OCI-LY3 (cell line): ENCODE results near the gene HOXC9.

ENCODE experiments used
- EZH2phosphoT487 ChIP-seq: fragments of 200-600 bp; shearing (Covaris generic); IDR thresholded peaks from 2 replicates; pipeline ENCODE4 v1.6.1; 2018; ENCODE audit warnings: antibody characterized with exemption, mixed run types, low read depth
- TF ChIP-seq, protein P1 (sequence below): fragments of 200-600, 300-600 bp; sonication (generic); IDR thresholded peaks from 2 replicates; pipeline ENCODE4 v1.5.1; 2014; ENCODE audit warnings: antibody characterized with exemption, low read length, low read depth

DNA sequence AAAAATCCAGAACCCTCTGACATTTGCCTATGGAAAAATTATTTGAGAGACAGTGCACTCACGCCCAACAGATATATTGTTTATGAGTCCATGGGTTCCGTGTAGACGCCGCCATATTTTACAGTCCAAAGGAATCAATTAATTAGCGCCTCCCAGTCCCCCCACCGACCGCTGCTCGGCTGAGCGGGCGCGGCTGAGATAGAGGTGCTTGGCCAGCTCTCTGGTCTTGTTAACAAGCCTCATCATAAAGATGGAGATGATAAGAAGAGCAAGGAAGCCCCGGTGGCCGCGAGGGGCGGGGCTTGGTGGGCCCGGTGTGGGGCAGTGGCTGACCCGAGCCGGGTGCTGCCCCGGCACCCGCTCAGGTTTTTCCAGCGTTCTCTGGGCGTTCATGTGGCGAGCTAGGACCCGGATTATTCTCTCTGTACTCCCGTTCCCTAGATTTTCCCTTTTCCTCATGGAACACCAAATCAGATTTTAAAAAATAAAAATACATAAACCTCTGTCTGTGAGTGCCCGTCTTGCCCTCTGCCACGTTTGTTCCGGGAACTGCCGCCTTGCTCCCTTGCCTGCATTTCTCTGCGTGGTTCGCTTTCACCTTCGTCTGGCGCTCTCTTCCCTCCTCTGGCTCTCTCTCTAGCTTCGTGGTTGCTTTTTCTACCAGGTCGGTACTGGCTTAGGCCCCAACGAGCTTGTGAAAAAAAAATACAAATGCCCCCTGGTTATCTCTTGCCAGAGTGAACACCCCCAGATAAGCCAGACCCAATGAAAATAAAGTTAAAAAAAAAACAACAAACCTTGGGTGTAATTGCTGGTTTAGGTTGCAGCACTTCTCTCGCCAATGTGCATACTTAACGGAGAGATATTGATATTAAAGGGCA is 36.3 kb upstream of the HOXC9 start:
- TF ChIP-seq, protein P1, sequence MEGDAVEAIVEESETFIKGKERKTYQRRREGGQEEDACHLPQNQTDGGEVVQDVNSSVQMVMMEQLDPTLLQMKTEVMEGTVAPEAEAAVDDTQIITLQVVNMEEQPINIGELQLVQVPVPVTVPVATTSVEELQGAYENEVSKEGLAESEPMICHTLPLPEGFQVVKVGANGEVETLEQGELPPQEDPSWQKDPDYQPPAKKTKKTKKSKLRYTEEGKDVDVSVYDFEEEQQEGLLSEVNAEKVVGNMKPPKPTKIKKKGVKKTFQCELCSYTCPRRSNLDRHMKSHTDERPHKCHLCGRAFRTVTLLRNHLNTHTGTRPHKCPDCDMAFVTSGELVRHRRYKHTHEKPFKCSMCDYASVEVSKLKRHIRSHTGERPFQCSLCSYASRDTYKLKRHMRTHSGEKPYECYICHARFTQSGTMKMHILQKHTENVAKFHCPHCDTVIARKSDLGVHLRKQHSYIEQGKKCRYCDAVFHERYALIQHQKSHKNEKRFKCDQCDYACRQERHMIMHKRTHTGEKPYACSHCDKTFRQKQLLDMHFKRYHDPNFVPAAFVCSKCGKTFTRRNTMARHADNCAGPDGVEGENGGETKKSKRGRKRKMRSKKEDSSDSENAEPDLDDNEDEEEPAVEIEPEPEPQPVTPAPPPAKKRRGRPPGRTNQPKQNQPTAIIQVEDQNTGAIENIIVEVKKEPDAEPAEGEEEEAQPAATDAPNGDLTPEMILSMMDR, result no peak
- no peak for TF ChIP-seq EZH2phosphoT487
